Endothelial cell of umbilical vein (primary cell): ENCODE measurements around the gene IL17RB. TPM values are rescaled to one million over a fixed set of nuclear protein-coding genes. Genes with fewer than 3 reads are reported as not detected.

Experiments
- BruUV-seq: library from RNA; stranded (reverse); fragments of 400-500 nt; replicated peaks from 2 replicates; lab custom pipeline; 2021; lab: Mats Ljungman, UMichigan
- CTCF ChIA-PET: fragments of 300-600, 350-600 bp; sonication (Branson Sonifier 250); formaldehyde crosslinking; loops from one replicate; lab custom pipeline; 2021; ENCODE audit warnings: antibody characterized with exemption, inconsistent platforms; lab: Charles Lee
- POLR2A ChIA-PET: fragments of 300-600, 350-600 bp; sonication (Branson Sonifier 250); formaldehyde crosslinking; loops from one replicate; lab custom pipeline; 2021; ENCODE audit warnings: antibody characterized with exemption, inconsistent platforms; lab: Charles Lee
- DNase-seq: peaks from one replicate; pipeline ENCODE4 v3.0.0-alpha.2; 2011; ENCODE audit warnings: low read depth, low spot score
- FAIRE-seq: peaks from 2 replicates; lab custom pipeline; 2011; peaks lifted over from hg19 to GRCh38; lab: Jason Lieb, UNC
- H2AFZ ChIP-seq: 2 replicates; pipeline ENCODE4 v1.6.0; 2012; ENCODE audit warnings: low read depth, low read length, control low read depth, inconsistent platforms
- H3K27ac ChIP-seq: 2 replicates; pipeline ENCODE4 v1.5.1; 2011; ENCODE audit warnings: low read depth, mild to moderate bottlenecking, control low read depth, low read length, moderate library complexity; ENCODE audit not compliant: insufficient read depth
- H3K27me3 ChIP-seq, 2 experiments: 2 replicates each; pipeline versions ENCODE4 v1.6.0 to v1.6.1; 2011; ENCODE audit warnings: low read length in 2 of 2, mixed read lengths in 1 of 2; ENCODE audit not compliant: control insufficient read depth in 2 of 2, insufficient read depth in 2 of 2
- H3K36me3 ChIP-seq, 2 experiments: 2 replicates in 1 of 2; 3 replicates in 1 of 2; pipeline ENCODE4 v1.5.1; 2011; ENCODE audit warnings: low read length in 2 of 2, mild to moderate bottlenecking in 1 of 2, moderate library complexity in 1 of 2; ENCODE audit not compliant: control insufficient read depth in 2 of 2, insufficient read depth in 2 of 2; ENCODE audit errors: extremely low read depth in 1 of 2
- H3K4me1 ChIP-seq: 3 replicates; pipeline ENCODE4 v1.5.1; 2011; ENCODE audit warnings: mild to moderate bottlenecking, low read length; ENCODE audit not compliant: control insufficient read depth, insufficient read depth; ENCODE audit errors: extremely low read depth
- H3K4me2 ChIP-seq: 2 replicates; pipeline ENCODE4 v1.6.1; 2011; ENCODE audit warnings: low read length, control low read depth, mixed read lengths; ENCODE audit not compliant: insufficient read depth
- H3K4me3 ChIP-seq, 3 experiments: fragments of 200-600 bp in 1 of 3; sonication (generic), shearing (Covaris generic) in 1 of 3; replicated peaks in 1 of 3; 2 replicates each; pipeline ENCODE4 v1.5.1; 2011 to 2016; ENCODE audit warnings: control low read depth in 3 of 3, low read length in 3 of 3, mild to moderate bottlenecking in 2 of 3, inconsistent platforms in 1 of 3, low read depth in 1 of 3, moderate library complexity in 1 of 3; ENCODE audit not compliant: insufficient read depth in 1 of 3
- H3K79me2 ChIP-seq: 2 replicates; pipeline ENCODE4 v1.6.0; 2012; ENCODE audit warnings: low read length, inconsistent platforms; ENCODE audit not compliant: control insufficient read depth, insufficient read depth
- H3K9ac ChIP-seq: replicated peaks from 2 replicates; pipeline ENCODE3; 2011; ENCODE audit warnings: low read length, control low read depth; ENCODE audit not compliant: insufficient read depth; ENCODE audit errors: extremely low read depth
- H3K9me1 ChIP-seq: replicated peaks from 3 replicates; pipeline ENCODE4 v1.6.0; 2011; ENCODE audit warnings: mild to moderate bottlenecking, low read length; ENCODE audit not compliant: control insufficient read depth, insufficient read depth; ENCODE audit errors: extremely low read depth
- H3K9me3 ChIP-seq: replicated peaks from 2 replicates; pipeline ENCODE4 v1.5.1; 2012; ENCODE audit warnings: low read length, inconsistent platforms; ENCODE audit not compliant: control insufficient read depth, insufficient read depth
- H4K20me1 ChIP-seq: replicated peaks from 2 replicates; pipeline ENCODE3; 2011; ENCODE audit warnings: mild to moderate bottlenecking, low read length; ENCODE audit not compliant: control insufficient read depth, insufficient read depth; ENCODE audit errors: extremely low read depth
- CTCF ChIP-seq, 2 donors: IDR thresholded peaks; 1 replicate in 1 of 2; 2 replicates in 1 of 2; pipeline ENCODE4 v1.5.1; 2011; ENCODE audit warnings: low read length in 2 of 2, mild to moderate bottlenecking in 2 of 2, moderate library complexity in 2 of 2, control low read depth in 1 of 2, inconsistent platforms in 1 of 2, low read depth in 1 of 2; ENCODE audit not compliant: insufficient read depth in 1 of 2; ENCODE audit errors: extremely low read depth in 1 of 2
- EZH2 ChIP-seq: IDR thresholded peaks from 2 replicates; pipeline ENCODE4 v1.6.1; 2012; ENCODE audit warnings: borderline replicate concordance, low read depth, mild to moderate bottlenecking, moderate library complexity, low read length, inconsistent platforms; ENCODE audit not compliant: severe bottlenecking
- FOS ChIP-seq: IDR thresholded peaks from 2 replicates; pipeline ENCODE4 v1.6.1; 2011; ENCODE audit warnings: mild to moderate bottlenecking, low read length, moderate library complexity, borderline replicate concordance; ENCODE audit not compliant: insufficient read depth
- GATA2 ChIP-seq: IDR thresholded peaks from 2 replicates; pipeline ENCODE4 v1.7.0; 2011; ENCODE audit warnings: low read depth, mild to moderate bottlenecking, moderate library complexity, mixed read lengths, low read length; ENCODE audit not compliant: insufficient read length, insufficient read depth
- JUN ChIP-seq: IDR thresholded peaks from 2 replicates; pipeline ENCODE4 v1.6.1; 2011; ENCODE audit warnings: borderline replicate concordance, low read depth; ENCODE audit not compliant: insufficient read length, insufficient read depth
- MAX ChIP-seq: IDR thresholded peaks from 2 replicates; pipeline ENCODE4 v1.6.1; 2011; ENCODE audit not compliant: insufficient read depth, insufficient read length
- MYC ChIP-seq: IDR thresholded peaks from one replicate; pipeline ENCODE4 v1.6.1; 2011; ENCODE audit warnings: mild to moderate bottlenecking, low read depth, low read length
- POLR2A ChIP-seq: IDR thresholded peaks from 2 replicates; pipeline ENCODE4 v1.6.1; 2012; ENCODE audit warnings: low read depth, mild to moderate bottlenecking, control low read depth, low read length
- POLR2AphosphoS5 ChIP-seq: IDR thresholded peaks from 2 replicates; pipeline ENCODE4 v1.6.1; 2012; ENCODE audit warnings: low read depth, mild to moderate bottlenecking, control low read depth, low read length, moderate library complexity; ENCODE audit not compliant: insufficient read depth
- dilution Hi-C: fragments of 300-500 bp; cut with MboI; formaldehyde crosslinking; loops from one replicate; pipeline ENCODE4 v1.15.0; 2019; ENCODE audit warnings: low sequenced_read_pairs; ENCODE audit not compliant: extremely low pct_ligation_motif_present
- intact Hi-C: fragments of 100-400 bp; cut with micrococcal nuclease; formaldehyde crosslinking; loops from one replicate; pipeline ENCODE4 v1.10.0; 2022
- polyA plus RNA-seq, 4 experiments: library from polyadenylated mRNA; depleted of rRNA in 3 of 4; stranded (reverse) in 3 of 4; unstranded in 1 of 4; fragments of >200 nt; gene quantifications; 2 replicates each; pipeline versions ENCODE4 v1.2.1 to v1.2.3, GENCODE V29; 2011 to 2012; ENCODE audit warnings: missing spikeins in 1 of 4
- total RNA-seq: library from RNA; stranded (reverse); gene quantifications from 2 replicates; pipeline ENCODE4 v1.2.3, GENCODE V29; 2021

Gene IL17RB
- total and polyA plus RNA-seq, 2 donors (not counting 3 experiments of a cell fraction or from before 2014, with no cell fraction given), result 0.04 TPM; not detected in 1

- H3K4me2 ChIP-seq, result no peak overlapping the region
- no TSS peak for BruUV-seq
- no peaks in the 10 kb centered on the region for H3K79me2 ChIP-seq
- POLR2A ChIA-PET, result no interaction called here
- dilution Hi-C loops (no loop called here), intact Hi-C loops (no loop called here)
- no peak overlapping the region for H3K4me3 ChIP-seq
- no peak overlapping the region for H2AFZ ChIP-seq
- no peaks in the 10 kb centered on the region for H3K36me3 ChIP-seq
- no peaks in the 10 kb centered on the region for H3K9me1 ChIP-seq
- H4K20me1 ChIP-seq, result no peaks in the 10 kb centered on the region
- H3K27ac ChIP-seq, result no peak overlapping the region
- FAIRE-seq (no peak), DNase-seq (no peak)
- no peaks in the 10 kb centered on the region for H3K4me1 ChIP-seq
- CTCF ChIA-PET, result no interaction called here
- no peak for TF ChIP-seq JUN
- no peak for TF ChIP-seq MAX
- TF ChIP-seq MYC, result no peak
- no peak for TF ChIP-seq POLR2AphosphoS5
- no peak for TF ChIP-seq POLR2A
- no peak overlapping the region for H3K9ac ChIP-seq
- H3K9me3 ChIP-seq, result no peaks in the 10 kb centered on the region
- no peaks in the 10 kb centered on the region for H3K27me3 ChIP-seq
These were observed 48.2 kb upstream of the IL17RB start for GRCh38 chr3:53798144-53798543.

- Histone ChIP-seq H3K79me2 (no peaks in the 10 kb centered on the region), H3K27ac (no peak overlapping the region), H3K9ac (no peak overlapping the region), H3K9me3 (no peaks in the 10 kb centered on the region), H4K20me1 (no peaks in the 10 kb centered on the region), H3K4me2 (no peak overlapping the region), H3K9me1 (no peaks in the 10 kb centered on the region), H3K4me3 (no peak overlapping the region), H3K4me1 (no peaks in the 10 kb centered on the region), H3K36me3 (no peaks in the 10 kb centered on the region), H2AFZ (no peak overlapping the region), H3K27me3 (no peaks in the 10 kb centered on the region)
- FAIRE-seq, result no peak
- ChIA-PET CTCF (no interaction called here), POLR2A (no interaction called here)
- no peak for DNase-seq
- intact Hi-C loops, result no loop called here
- no TSS peak for BruUV-seq
- TF ChIP-seq CTCF (IDR thresholded peaks at IDR 0.05; ENCODE audit: extremely low read depth in 1 of 2, insufficient read depth in 1 of 2, low read depth in 1 of 2, low read length in 2 of 2) (no peak), POLR2A (no peak), POLR2AphosphoS5 (no peak), FOS (no peak), MYC (no peak), JUN (no peak), MAX (no peak), GATA2 (no peak), EZH2 (no peak)
- dilution Hi-C loops, result no loop called here
These were observed 47.0 kb upstream of the IL17RB start for GRCh38 chr3:53799338-53799865.
